Fibroblast of skin of back (primary cell): ENCODE results near the gene C14orf93. TPM values are rescaled to one million over a fixed set of nuclear protein-coding genes. Genes with fewer than 3 reads are reported as not detected.

Source experiments
- DNase-seq: peaks from one replicate; pipeline ENCODE4 v3.0.0-alpha.2; 2013
- polyA plus RNA-seq, 2 experiments: library from polyadenylated mRNA; unstranded; fragments of 120-200 nt; gene quantifications; one replicate each; pipeline ENCODE4 v1.2.1, GENCODE V29; 2013; ENCODE audit not compliant: insufficient read length in 2 of 2

Gene C14orf93
- 5.0 TPM for polyA plus RNA-seq (2013, experiment 1 of 2; ENCODE audit: insufficient read length)
- polyA plus RNA-seq (2013, experiment 2 of 2; ENCODE audit: insufficient read length) = 5.5 TPM

- peak; percentile 69 for DNase-seq
Measured at GRCh38 chr14:23009939-23010726, at the start of gene C14orf93. TSS of gene C14orf93 (minus strand) at chr14:23010143. CDS start at chr14:22999023, 11,120 bp downstream.

GRCh38 chr14:23058654-23059504 is 48.9 kb upstream of the C14orf93 start:
- no peak for DNase-seq

GRCh38 chr14:23057757-23058653 is 48.1 kb upstream of the C14orf93 start:
- peak; percentile 79 for DNase-seq

- peak; percentile 76 for DNase-seq
Measured at GRCh38 chr14:23056956-23057756, 47.2 kb upstream of the C14orf93 start, which contains the start of gene CDH24. TSS of gene CDH24 (minus strand) at chr14:23057520. CDS start at chr14:23055733, 1,787 bp downstream.

- peak; percentile 73 for DNase-seq
Measured at GRCh38 chr14:23056145-23056955, 46.4 kb upstream of the C14orf93 start.

GRCh38 chr14:23055621-23056144 is 45.7 kb upstream of the C14orf93 start:
- no peak for DNase-seq

- no peak for DNase-seq
Measured at GRCh38 chr14:23055147-23055550, 45.2 kb upstream of the C14orf93 start.

GRCh38 chr14:23054000-23054811 is 44.3 kb upstream of the C14orf93 start:
- no peak for DNase-seq

GRCh38 chr14:23053426-23053825 is 43.5 kb upstream of the C14orf93 start:
- no peak for DNase-seq

- no peak for DNase-seq
Measured at GRCh38 chr14:23052671-23053070, 42.7 kb upstream of the C14orf93 start.

GRCh38 chr14:23052182-23052623 is 42.3 kb upstream of the C14orf93 start:
- no peak for DNase-seq

- no peak for DNase-seq
Measured at GRCh38 chr14:23051141-23052057, 41.5 kb upstream of the C14orf93 start.

- DNase-seq = no peak
Measured at GRCh38 chr14:23049011-23049410, 39.1 kb upstream of the C14orf93 start.

- DNase-seq = no peak
Measured at GRCh38 chr14:23047751-23048693, 38.1 kb upstream of the C14orf93 start.

GRCh38 chr14:23047034-23047634 is 37.2 kb upstream of the C14orf93 start:
- DNase-seq = peak; percentile 71
